ENCODE measurements around the gene BTRC. TPM values are rescaled to one million over a fixed set of nuclear protein-coding genes. Genes with fewer than 3 reads are reported as not detected.

Gene BTRC
- total and polyA plus RNA-seq, 2 experiments from 2014 or later: 8.4 to 11.4 TPM

- Histone ChIP-seq H3K9me3 (ENCODE audit: low read depth) (no peaks in the 10 kb centered on the region), H3K4me2 (ENCODE audit: unreplicated experiment) (peak overlapping the region; percentile 83), H3K27ac (no peak overlapping the region), H4K20me1 (ENCODE audit: insufficient read depth) (no peaks in the 10 kb centered on the region), H2AFZ (peak overlapping the region; percentile 84), H3K4me1 (ENCODE audit: insufficient read depth) (no peaks in the 10 kb centered on the region), H3K9ac (peak overlapping the region; percentile 65), H3K9me2 (ENCODE audit: insufficient read depth) (no peaks in the 10 kb centered on the region), H3F3A (ENCODE audit: insufficient read depth) (no peaks in the 10 kb centered on the region), H3K79me2 (ENCODE audit: insufficient read depth) (no peaks in the 10 kb centered on the region), H3K4me3 (peak overlapping the region; percentile 70), H3K36me3 (ENCODE audit: low read depth) (no peaks in the 10 kb centered on the region), H3K27me3 (replicated peaks; ENCODE audit: insufficient read depth) (peaks cover 25% of the 10 kb centered on the region)
- DNase-seq: no peak
- TF ChIP-seq EZH2 (IDR thresholded peaks at IDR 0.05; ENCODE audit: insufficient read depth, poor library complexity, severe bottlenecking): no peak
- TF ChIP-seq EZH2phosphoT487 (IDR thresholded peaks at IDR 0.05; ENCODE audit: insufficient read depth, low read depth): no peak
- 9 to 24% methylated on average over 22 to 37 of the region's 37 CpGs for WGBS, 2 experiments (ENCODE audit: low coverage in 1 of 2, low lambda C conversion rate in 2 of 2, missing lambda C conversion rate in 2 of 2)
- in situ Hi-C loops (cut with MboI): no loop called here
Observed at GRCh38 chr10:101570428-101571270, 216.7 kb downstream of the BTRC start.

- 68 to 69% methylated on average over 8 of the region's 8 CpGs for WGBS, 2 experiments (ENCODE audit: low coverage in 1 of 2, low lambda C conversion rate in 2 of 2, missing lambda C conversion rate in 2 of 2)
- Histone ChIP-seq H3K9ac (no peak overlapping the region), H3K36me3 (ENCODE audit: low read depth) (no peaks in the 10 kb centered on the region), H3F3A (ENCODE audit: insufficient read depth) (no peaks in the 10 kb centered on the region), H4K20me1 (ENCODE audit: insufficient read depth) (no peaks in the 10 kb centered on the region), H3K4me2 (ENCODE audit: unreplicated experiment) (no peak overlapping the region), H2AFZ (no peak overlapping the region; the same call in 1 of the 2 replicates), H3K9me2 (ENCODE audit: insufficient read depth) (no peaks in the 10 kb centered on the region), H3K4me1 (ENCODE audit: insufficient read depth) (no peaks in the 10 kb centered on the region), H3K27ac (no peak overlapping the region), H3K79me2 (ENCODE audit: insufficient read depth) (no peaks in the 10 kb centered on the region), H3K27me3 (replicated peaks; ENCODE audit: insufficient read depth) (peaks cover 18% of the 10 kb centered on the region), H3K9me3 (ENCODE audit: low read depth) (no peaks in the 10 kb centered on the region), H3K4me3 (no peak overlapping the region)
- no peak for DNase-seq
- TF ChIP-seq EZH2phosphoT487 (IDR thresholded peaks at IDR 0.05; ENCODE audit: insufficient read depth, low read depth) (no peak), EZH2 (IDR thresholded peaks at IDR 0.05; ENCODE audit: insufficient read depth, poor library complexity, severe bottlenecking) (no peak)
- in situ Hi-C loops (cut with MboI): no loop called here
Observed at GRCh38 chr10:101571271-101571925, 217.4 kb downstream of the BTRC start.

GRCh38 chr10:101572126-101572525 lies 218.2 kb downstream of the BTRC start:
- in situ Hi-C loops (cut with MboI): no loop called here
- 83 to 85% methylated on average over 7 of the region's 7 CpGs for WGBS, 2 experiments (ENCODE audit: low coverage in 1 of 2, low lambda C conversion rate in 2 of 2, missing lambda C conversion rate in 2 of 2)
- no peak overlapping the region for H3K27ac ChIP-seq

GRCh38 chr10:101572785-101573184 lies 218.8 kb downstream of the BTRC start:
- WGBS, 2 experiments (ENCODE audit: low coverage in 1 of 2, low lambda C conversion rate in 2 of 2, missing lambda C conversion rate in 2 of 2): 76 to 80% methylated on average over 2 of the region's 2 CpGs
- Histone ChIP-seq H3K4me1 (ENCODE audit: insufficient read depth) (no peaks in the 10 kb centered on the region), H3F3A (ENCODE audit: insufficient read depth) (no peaks in the 10 kb centered on the region), H2AFZ (no peak overlapping the region), H3K9me3 (ENCODE audit: low read depth) (no peaks in the 10 kb centered on the region), H4K20me1 (ENCODE audit: insufficient read depth) (no peaks in the 10 kb centered on the region), H3K36me3 (ENCODE audit: low read depth) (no peaks in the 10 kb centered on the region), H3K27me3 (replicated peaks; ENCODE audit: insufficient read depth) (peaks cover 9% of the 10 kb centered on the region), H3K4me3 (no peak overlapping the region), H3K79me2 (ENCODE audit: insufficient read depth) (no peaks in the 10 kb centered on the region), H3K4me2 (ENCODE audit: unreplicated experiment) (no peak overlapping the region), H3K9ac (no peak overlapping the region), H3K9me2 (ENCODE audit: insufficient read depth) (no peaks in the 10 kb centered on the region), H3K27ac (no peak overlapping the region)
- DNase-seq: no peak
- in situ Hi-C loops (cut with MboI): no loop called here
- no peak for TF ChIP-seq EZH2 (IDR thresholded peaks at IDR 0.05; ENCODE audit: insufficient read depth, poor library complexity, severe bottlenecking)
- no peak for TF ChIP-seq EZH2phosphoT487 (IDR thresholded peaks at IDR 0.05; ENCODE audit: insufficient read depth, low read depth)

More at GRCh38 chr10:101572126-101572525, 218.2 kb downstream of the BTRC start:
- Histone ChIP-seq H3K9me2 (ENCODE audit: insufficient read depth) (no peaks in the 10 kb centered on the region), H3K79me2 (ENCODE audit: insufficient read depth) (no peaks in the 10 kb centered on the region), H3K4me1 (ENCODE audit: insufficient read depth) (no peaks in the 10 kb centered on the region), H4K20me1 (ENCODE audit: insufficient read depth) (no peaks in the 10 kb centered on the region), H3K27me3 (replicated peaks; ENCODE audit: insufficient read depth) (peaks cover 15% of the 10 kb centered on the region), H3F3A (ENCODE audit: insufficient read depth) (no peaks in the 10 kb centered on the region), H3K4me3 (no peak overlapping the region), H3K4me2 (ENCODE audit: unreplicated experiment) (no peak overlapping the region), H3K9me3 (ENCODE audit: low read depth) (no peaks in the 10 kb centered on the region), H3K36me3 (ENCODE audit: low read depth) (no peaks in the 10 kb centered on the region), H3K9ac (no peak overlapping the region), H2AFZ (no peak overlapping the region)
- DNase-seq: no peak
- no peak for TF ChIP-seq EZH2phosphoT487 (IDR thresholded peaks at IDR 0.05; ENCODE audit: insufficient read depth, low read depth)
- TF ChIP-seq EZH2 (IDR thresholded peaks at IDR 0.05; ENCODE audit: insufficient read depth, poor library complexity, severe bottlenecking): no peak
